CD4-positive, alpha-beta T cell treated with Interleukin-4 for 4 hours (primary cell): ENCODE results near the gene BAIAP2.

Source experiments
- DNase-seq: peaks from one replicate; pipeline ENCODE4 v3.0.0-alpha.2; 2020

BAIAP2 gene

GRCh38 chr17:81034779-81035520 is at the start of gene BAIAP2:
TSS of gene BAIAP2 (plus strand) at chr17:81035151. CDS start at chr17:81035255, 104 bp downstream.
- peak; percentile 94 for DNase-seq

- DNase-seq = no peak
These were observed 48.9 kb upstream of the BAIAP2 start for GRCh38 chr17:80986046-80986445.

GRCh38 chr17:80986816-80987475 is 48.0 kb upstream of the BAIAP2 start:
- no peak for DNase-seq

- DNase-seq = no peak
These were observed 47.0 kb upstream of the BAIAP2 start for GRCh38 chr17:80987941-80988461.

GRCh38 chr17:80989586-80989913 is 45.4 kb upstream of the BAIAP2 start:
- DNase-seq = no peak

- no peak for DNase-seq
These were observed 43.9 kb upstream of the BAIAP2 start for GRCh38 chr17:80990921-80991644.

GRCh38 chr17:80991645-80992076 is 43.3 kb upstream of the BAIAP2 start, which contains the start of gene CHMP6:
TSS of gene CHMP6 (plus strand) at chr17:80991841. CDS start at chr17:80991919, 78 bp downstream.
- peak; percentile 63 for DNase-seq

- no peak for DNase-seq
These were observed 42.6 kb upstream of the BAIAP2 start for GRCh38 chr17:80992077-80992947.

- no peak for DNase-seq
These were observed 41.9 kb upstream of the BAIAP2 start for GRCh38 chr17:80992948-80993624.

GRCh38 chr17:80995131-80995530 is 39.8 kb upstream of the BAIAP2 start:
- no peak for DNase-seq

GRCh38 chr17:80996422-80997305 is 38.3 kb upstream of the BAIAP2 start:
- no peak for DNase-seq

GRCh38 chr17:80997424-80998117 is 37.4 kb upstream of the BAIAP2 start:
- no peak for DNase-seq

GRCh38 chr17:80998118-80998747 is 36.7 kb upstream of the BAIAP2 start:
- no peak for DNase-seq

GRCh38 chr17:80998748-80999535 is 36.0 kb upstream of the BAIAP2 start:
- no peak for DNase-seq

GRCh38 chr17:80999536-81000333 is 35.2 kb upstream of the BAIAP2 start:
- no peak for DNase-seq

GRCh38 chr17:81000334-81000630 is 34.7 kb upstream of the BAIAP2 start:
- DNase-seq = no peak

GRCh38 chr17:81000631-81001357 is 34.2 kb upstream of the BAIAP2 start:
- DNase-seq = no peak

- no peak for DNase-seq
These were observed 33.0 kb upstream of the BAIAP2 start for GRCh38 chr17:81002013-81002384.
